CD14-positive monocyte (primary cell): ENCODE results near the gene RNF215. TPM values are rescaled to one million over a fixed set of nuclear protein-coding genes. Genes with fewer than 3 reads are reported as not detected.
A peak's percentile ranks its signal among the peaks of the same experiment; 100 is the strongest.

Experiments
- DNase-seq, 3 donors: peaks; one replicate each; pipeline ENCODE4 v3.0.0-alpha.2; 2011 to 2022
- H2AFZ ChIP-seq: 2 replicates; pipeline ENCODE4 v1.6.0; 2012; ENCODE audit warnings: mild to moderate bottlenecking, low read depth, low read length, inconsistent platforms; ENCODE audit not compliant: insufficient read depth, poor library complexity, severe bottlenecking
- H3K27ac ChIP-seq, 2 donors: 1 replicate in 1 of 2; 2 replicates in 1 of 2; pipeline ENCODE4 v1.5.1; 2012 to 2013; ENCODE audit warnings: low read length in 2 of 2, control low read depth in 1 of 2, inconsistent platforms in 1 of 2, low read depth in 1 of 2, mild to moderate bottlenecking in 1 of 2
- H3K27me3 ChIP-seq, 2 donors: one replicate each; pipeline versions ENCODE4 v1.6.0 to v1.6.1; 2011 to 2013; ENCODE audit warnings: low read length in 2 of 2; ENCODE audit not compliant: control insufficient read depth in 2 of 2, insufficient read depth in 2 of 2
- H3K36me3 ChIP-seq, 2 donors: replicated peaks in 1 of 2; 1 replicate in 1 of 2; 2 replicates in 1 of 2; pipeline versions ENCODE4 v1.5.1 to v1.6.1; 2012 to 2013; ENCODE audit warnings: low read length in 2 of 2, control low read depth in 1 of 2, inconsistent platforms in 1 of 2, mild to moderate bottlenecking in 1 of 2; ENCODE audit not compliant: insufficient read depth in 2 of 2, control insufficient read depth in 1 of 2
- H3K4me1 ChIP-seq, 2 donors: 1 replicate in 1 of 2; 2 replicates in 1 of 2; pipeline versions ENCODE4 v1.5.1 to v1.6.1; 2012 to 2013; ENCODE audit warnings: low read length in 2 of 2, control low read depth in 1 of 2, inconsistent platforms in 1 of 2, mild to moderate bottlenecking in 1 of 2, moderate library complexity in 1 of 2; ENCODE audit not compliant: insufficient read depth in 2 of 2, control insufficient read depth in 1 of 2
- H3K4me2 ChIP-seq: replicated peaks from 2 replicates; pipeline ENCODE3; 2012; ENCODE audit warnings: low read length, moderate library complexity, mild to moderate bottlenecking; ENCODE audit not compliant: poor library complexity, severe bottlenecking; ENCODE audit errors: extremely low read depth
- H3K4me3 ChIP-seq, 3 experiments: fragments of 200-600 bp in 1 of 3; sonication (generic) in 1 of 3; replicated peaks in 1 of 3; 1 replicate in 2 of 3; 2 replicates in 1 of 3; pipeline ENCODE4 v1.5.1; 2011 to 2013; ENCODE audit warnings: low read length in 3 of 3, mild to moderate bottlenecking in 3 of 3, control low read depth in 2 of 3, low read depth in 2 of 3, inconsistent platforms in 1 of 3, moderate library complexity in 1 of 3
- H3K79me2 ChIP-seq: 2 replicates; pipeline ENCODE4 v1.6.0; 2012; ENCODE audit warnings: mild to moderate bottlenecking, control low read depth, inconsistent platforms, low read length, moderate library complexity; ENCODE audit not compliant: insufficient read depth
- H3K9ac ChIP-seq: 2 replicates; pipeline ENCODE4 v1.6.0; 2017; ENCODE audit warnings: low read length, mild to moderate bottlenecking; ENCODE audit not compliant: insufficient read depth, poor library complexity, severe bottlenecking
- H3K9me3 ChIP-seq, 2 donors: replicated peaks in 1 of 2; 1 replicate in 1 of 2; 2 replicates in 1 of 2; pipeline versions ENCODE4 v1.5.1 to v1.6.1; 2012 to 2013; ENCODE audit warnings: low read length in 2 of 2, control low read depth in 1 of 2; ENCODE audit not compliant: control insufficient read depth in 1 of 2, insufficient read depth in 1 of 2
- H4K20me1 ChIP-seq: 2 replicates; pipeline ENCODE4 v1.6.0; 2012; ENCODE audit warnings: mild to moderate bottlenecking, low read length, control low read depth, moderate library complexity; ENCODE audit not compliant: insufficient read depth
- H3K27ac Mint-ChIP-seq, 7 donors: one replicate each; pipeline ENCODE4 v1.8.0; 2020; ENCODE audit warnings: mild to moderate bottlenecking in 7 of 7, mixed read lengths in 7 of 7, moderate library complexity in 6 of 7, inconsistent platforms in 2 of 7
- H3K27me3 Mint-ChIP-seq, 3 donors: one replicate each; pipeline ENCODE4 v1.8.0; 2021 to 2022; ENCODE audit warnings: low read depth in 3 of 3, mild to moderate bottlenecking in 3 of 3, mixed read lengths in 3 of 3, moderate library complexity in 3 of 3, inconsistent platforms in 1 of 3
- H3K36me3 Mint-ChIP-seq, 2 donors: one replicate each; pipeline ENCODE4 v1.8.0; 2020; ENCODE audit warnings: mixed read lengths in 2 of 2, inconsistent platforms in 1 of 2, mild to moderate bottlenecking in 1 of 2
- H3K4me1 Mint-ChIP-seq: one replicate; pipeline ENCODE4 v1.8.0; 2020; ENCODE audit warnings: mild to moderate bottlenecking, mixed read lengths
- H3K4me3 Mint-ChIP-seq, 2 donors: one replicate each; pipeline ENCODE4 v1.8.0; 2020; ENCODE audit warnings: mild to moderate bottlenecking in 2 of 2, mixed read lengths in 2 of 2, moderate library complexity in 1 of 2
- H3K9me3 Mint-ChIP-seq, 7 donors: one replicate each; pipeline ENCODE4 v1.8.0; 2020 to 2022; ENCODE audit warnings: mixed read lengths in 7 of 7, mild to moderate bottlenecking in 6 of 7, moderate library complexity in 6 of 7, inconsistent platforms in 2 of 7
- CTCF ChIP-seq: fragments of 200-600 bp; IDR thresholded peaks from one replicate; pipeline ENCODE4 v1.8.0; 2022; ENCODE audit warnings: antibody characterized with exemption, mild to moderate bottlenecking
- WGBS: methylation state at CpG from one replicate; pipeline ENCODE4 v1.1.5; 2013; ENCODE audit warnings: missing lambda C conversion rate; ENCODE audit not compliant: insufficient coverage; 5-methylcytosine and 5-hydroxymethylcytosine counted together
- intact Hi-C, 2 donors: fragments of 100-400 bp; cut with micrococcal nuclease; formaldehyde crosslinking; loops; one replicate each; pipeline versions ENCODE4 v1.15.0 to v1.15.1; 2023
- polyA plus RNA-seq, 3 donors: library from polyadenylated mRNA; depleted of rRNA in 1 of 3; unstranded in 2 of 3; stranded (reverse) in 1 of 3; fragments of 300-500 nt in 2 of 3; fragments of >200 nt in 1 of 3; fragmentation: Illumina TruSeq in 2 of 3; gene quantifications; 1 replicate in 2 of 3; 2 replicates in 1 of 3; pipeline ENCODE4 v1.2.3, GENCODE V29; 2012 to 2021

The RNF215 gene
- polyA plus RNA-seq, 3 donors, result 0.26 to 12.2 (median 0.42) TPM

- Histone ChIP-seq H3K4me2 (peak within 1 kb of the TSS; percentile 94), H3K9me3 (no peaks in the 10 kb centered on the region), H2AFZ (peak within 1 kb of the TSS; percentile 91), H4K20me1 (peaks cover 45% of the 10 kb centered on the region), H3K4me3 (peak within 1 kb of the TSS; percentile 71 to 94 (median 87)), H3K9ac (peak within 1 kb of the TSS; percentile 95), H3K27ac (peak within 1 kb of the TSS; percentile 77 to 95), H3K4me1 (peaks cover 25 to 28% of the 10 kb centered on the region in 2 donors), H3K79me2 (peaks cover 48% of the 10 kb centered on the region), H3K36me3 (peaks cover 19 to 24% of the 10 kb centered on the region in 2 donors), H3K27me3 (peaks cover 0 to 3% of the 10 kb centered on the region in 2 donors)
- H3K36me3 Mint-ChIP-seq, result peaks cover 25 to 29% of the 10 kb centered on the region in 2 donors
- H3K4me1 Mint-ChIP-seq, result peaks cover 31% of the 10 kb centered on the region
- no peaks in the 10 kb centered on the region for H3K9me3 Mint-ChIP-seq
- H3K27ac Mint-ChIP-seq, result peak within 1 kb of the TSS; percentile 86 to 93 (median 90)
- peak; percentile 87 to 89 (median 88) for DNase-seq
- under 1% methylated on average over 91 of the region's 91 CpGs for WGBS
- peaks cover 0 to 18% (median 14%) of the 10 kb centered on the region in 3 donors for H3K27me3 Mint-ChIP-seq
- no peak for TF ChIP-seq CTCF
- intact Hi-C loops, result loop anchor here in 1 of 2 donors (2.0 to 10.0 kb wide), 2 partner anchors 30 to 52 kb away; partner anchors contain the start of gene RNF215
- peak within 1 kb of the TSS; percentile 93 to 94 for H3K4me3 Mint-ChIP-seq
These were observed 30.6 kb downstream of the RNF215 start, which contains the start of the genes CCDC157 and SF3A1 for GRCh38 chr22:30356449-30357235. Gene CCDC157 (plus strand): TSS chr22:30357007. CDS start chr22:30366001, 8,994 bp downstream. Gene SF3A1 (minus strand): TSS chr22:30356894. CDS start chr22:30356792, 102 bp downstream.

- H3K9ac ChIP-seq, result no peak overlapping the region
- H4K20me1 ChIP-seq, result peaks cover 65% of the 10 kb centered on the region
- DNase-seq, result no peak
- peaks cover 40 to 49% of the 10 kb centered on the region in 2 donors for H3K36me3 Mint-ChIP-seq
- intact Hi-C loops, result loop anchor here in 1 of 2 donors (10.0 kb wide), 1 partner anchor 50 kb away; no protein-coding TSS in a partner anchor
- no peaks in the 10 kb centered on the region for H3K9me3 ChIP-seq
- peaks cover 0 to 15% (median 14%) of the 10 kb centered on the region in 3 donors for H3K27me3 Mint-ChIP-seq
- peaks cover 31% of the 10 kb centered on the region for H3K4me1 Mint-ChIP-seq
- no peak for TF ChIP-seq CTCF
- H3K4me2 ChIP-seq, result no peak overlapping the region
- peaks cover 25 to 28% of the 10 kb centered on the region in 2 donors for H3K4me1 ChIP-seq
- WGBS, result no CpG with 5 or more reads among the region's 5 CpGs
- peak overlapping the region in 1 of 2 donors; percentile 44 for H3K27ac ChIP-seq
- peak overlapping the region in 4 of 7 donors; percentile 29 to 89 (median 44) for H3K27ac Mint-ChIP-seq
- H3K4me3 ChIP-seq, result no peak overlapping the region
- H3K27me3 ChIP-seq, result peaks cover 0 to 3% of the 10 kb centered on the region in 2 donors
- peaks cover 39 to 44% of the 10 kb centered on the region in 2 donors for H3K36me3 ChIP-seq
- H3K79me2 ChIP-seq, result peaks cover 68% of the 10 kb centered on the region
- no peak overlapping the region for H2AFZ ChIP-seq
- no peak overlapping the region for H3K4me3 Mint-ChIP-seq
- H3K9me3 Mint-ChIP-seq, result no peaks in the 10 kb centered on the region
These were observed 32.6 kb downstream of the RNF215 start for GRCh38 chr22:30354644-30355043.
